Spinal cord (tissue), 10 donors: ENCODE measurements around the gene AGRN. TPM values are rescaled to one million over a fixed set of nuclear protein-coding genes. Genes with fewer than 3 reads are reported as not detected.
A peak's percentile ranks its signal among the peaks of the same experiment; 100 is the strongest.

Source experiments
- DNase-seq, 6 donors: peaks; one replicate each; pipeline versions ENCODE4 v3.0.0 to v3.0.0-alpha.2; 2013 to 2015; ENCODE audit warnings: low spot score in 6 of 6, low read depth in 4 of 6
- H3K27ac ChIP-seq: one replicate; pipeline ENCODE4 v1.5.1; 2013; ENCODE audit warnings: low read depth, low read length, control low read depth
- H3K27me3 ChIP-seq: one replicate; pipeline ENCODE4 v1.6.1; 2013; ENCODE audit warnings: low read length; ENCODE audit not compliant: control insufficient read depth, insufficient read depth
- H3K36me3 ChIP-seq: one replicate; pipeline ENCODE4 v1.6.1; 2013; ENCODE audit warnings: low read length; ENCODE audit not compliant: control insufficient read depth, insufficient read depth
- H3K4me1 ChIP-seq: one replicate; pipeline ENCODE4 v1.6.1; 2013; ENCODE audit warnings: low read length; ENCODE audit not compliant: control insufficient read depth, insufficient read depth
- H3K4me3 ChIP-seq: one replicate; pipeline ENCODE4 v1.5.1; 2013; ENCODE audit warnings: low read depth, low read length, control low read depth
- H3K9me3 ChIP-seq: one replicate; pipeline ENCODE4 v1.6.1; 2013; ENCODE audit warnings: low read length; ENCODE audit not compliant: control insufficient read depth, insufficient read depth
- WGBS: methylation state at CpG from one replicate; pipeline ENCODE4 v1.1.5; 2013; ENCODE audit warnings: missing lambda C conversion rate; ENCODE audit not compliant: insufficient coverage; 5-methylcytosine and 5-hydroxymethylcytosine counted together
- polyA plus RNA-seq, 2 donors: library from polyadenylated mRNA; unstranded; fragments of 120-200 nt; gene quantifications; one replicate each; pipeline ENCODE4 v1.2.1, GENCODE V29; 2013; ENCODE audit not compliant: insufficient read length in 2 of 2
- total RNA-seq, 2 donors: library from RNA; depleted of rRNA in 1 of 2; stranded (reverse); fragments of 120-200 nt in 1 of 2; fragments of >200 nt in 1 of 2; gene quantifications; one replicate each; pipeline versions ENCODE4 v1.2.3 to v1.2.4, GENCODE V29; 2013 to 2014
- donor health status: healthy.

Gene AGRN
- total and polyA plus RNA-seq, 4 donors = 62.8 to 280 (median 175) TPM

- H3K27ac ChIP-seq = peak overlapping the region; percentile 75
- H3K4me1 ChIP-seq = peaks cover 57% of the 10 kb centered on the region
- H3K36me3 ChIP-seq = peaks cover 31% of the 10 kb centered on the region
- no peaks in the 10 kb centered on the region for H3K9me3 ChIP-seq
- 5% methylated on average over 56 of the region's 91 CpGs for WGBS
- H3K4me3 ChIP-seq = peak overlapping the region; percentile 27
- peak in 3 of 6 donors; percentile 70 to 94 (median 92) for DNase-seq
- no peaks in the 10 kb centered on the region for H3K27me3 ChIP-seq
Measured at GRCh38 chr1:1019122-1019999, 559 bp upstream of the AGRN start.

GRCh38 chr1:1020415-1021009, 592 bp downstream of the AGRN start:
- H3K9me3 ChIP-seq = no peaks in the 10 kb centered on the region
- peak in 1 of 6 donors; percentile 51 for DNase-seq
- WGBS = 0% methylated on average over 30 of the region's 59 CpGs
- no peaks in the 10 kb centered on the region for H3K27me3 ChIP-seq
- peaks cover 42% of the 10 kb centered on the region for H3K36me3 ChIP-seq
- peaks cover 58% of the 10 kb centered on the region for H3K4me1 ChIP-seq
- H3K27ac ChIP-seq = peak overlapping the region; percentile 33
- peak overlapping the region; percentile 50 for H3K4me3 ChIP-seq

GRCh38 chr1:1021010-1021919, 1.3 kb downstream of the AGRN start:
- no peaks in the 10 kb centered on the region for H3K9me3 ChIP-seq
- peaks cover 65% of the 10 kb centered on the region for H3K4me1 ChIP-seq
- H3K27me3 ChIP-seq = no peaks in the 10 kb centered on the region
- 10% methylated on average over 23 of the region's 33 CpGs for WGBS
- peak overlapping the region; percentile 50 for H3K4me3 ChIP-seq
- DNase-seq = peak in 2 of 6 donors; percentile 74 to 78
- peaks cover 49% of the 10 kb centered on the region for H3K36me3 ChIP-seq
- peak overlapping the region; percentile 33 for H3K27ac ChIP-seq

DNA sequence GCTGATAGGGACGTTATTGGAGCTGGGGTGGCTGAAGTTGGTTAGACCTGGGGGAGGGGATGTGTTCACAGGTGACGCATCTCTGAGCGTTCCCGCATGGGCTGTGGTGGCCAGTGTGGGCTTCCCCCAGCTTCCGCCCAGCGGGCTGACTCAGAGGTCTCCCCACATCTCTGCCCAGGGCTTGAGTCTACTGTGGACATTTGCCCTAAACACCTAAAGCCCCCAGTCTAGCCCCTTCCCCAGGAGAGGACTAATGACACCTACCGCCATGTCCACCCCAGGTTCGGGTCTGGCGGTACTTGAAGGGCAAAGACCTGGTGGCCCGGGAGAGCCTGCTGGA, 2.0 kb downstream of the AGRN start:
- peaks cover 71% of the 10 kb centered on the region for H3K4me1 ChIP-seq
- no peak overlapping the region for H3K27ac ChIP-seq
- H3K27me3 ChIP-seq = no peaks in the 10 kb centered on the region
- H3K36me3 ChIP-seq = peaks cover 56% of the 10 kb centered on the region
- 100% methylated on average over 9 of the region's 10 CpGs for WGBS
- H3K4me3 ChIP-seq = no peak overlapping the region
- DNase-seq = no peak
- no peaks in the 10 kb centered on the region for H3K9me3 ChIP-seq

DNA sequence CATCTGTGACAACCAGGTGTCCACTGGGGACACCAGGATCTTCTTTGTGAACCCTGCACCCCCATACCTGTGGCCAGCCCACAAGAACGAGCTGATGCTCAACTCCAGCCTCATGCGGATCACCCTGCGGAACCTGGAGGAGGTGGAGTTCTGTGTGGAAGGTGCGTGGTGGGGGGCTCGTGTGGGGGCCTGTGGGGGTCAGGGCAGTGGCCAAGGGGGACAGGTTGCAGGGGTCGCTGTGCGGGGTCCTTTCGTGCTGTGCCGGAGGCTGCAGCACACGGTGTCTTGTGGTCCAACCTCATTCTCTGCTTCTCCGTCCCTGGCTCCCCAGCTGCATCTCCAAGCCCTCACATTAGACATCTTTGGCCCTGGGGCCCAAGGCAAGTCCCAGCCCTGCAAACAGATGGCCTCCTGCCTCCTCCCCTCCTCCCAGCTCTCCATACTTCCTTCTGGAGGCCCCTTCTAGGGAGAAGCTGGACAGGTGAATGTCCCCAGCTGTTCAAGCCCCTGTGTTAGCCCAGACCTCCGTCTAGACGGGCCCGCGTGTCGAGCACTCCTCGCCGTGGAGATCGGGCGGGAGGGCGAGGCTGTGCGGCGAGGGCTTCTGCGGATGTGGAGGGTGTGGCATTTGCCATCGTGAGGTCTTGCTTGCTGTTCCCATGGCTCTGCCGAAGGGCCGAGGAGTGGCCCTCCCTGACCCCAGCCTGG, 2.5 kb downstream of the AGRN start:
- H3K27ac ChIP-seq = no peak overlapping the region
- no peak for DNase-seq
- no peaks in the 10 kb centered on the region for H3K9me3 ChIP-seq
- H3K27me3 ChIP-seq = no peaks in the 10 kb centered on the region
- peaks cover 61% of the 10 kb centered on the region for H3K36me3 ChIP-seq
- no peak overlapping the region for H3K4me3 ChIP-seq
- H3K4me1 ChIP-seq = peaks cover 77% of the 10 kb centered on the region
- 84% methylated on average over 16 of the region's 27 CpGs for WGBS

DNA sequence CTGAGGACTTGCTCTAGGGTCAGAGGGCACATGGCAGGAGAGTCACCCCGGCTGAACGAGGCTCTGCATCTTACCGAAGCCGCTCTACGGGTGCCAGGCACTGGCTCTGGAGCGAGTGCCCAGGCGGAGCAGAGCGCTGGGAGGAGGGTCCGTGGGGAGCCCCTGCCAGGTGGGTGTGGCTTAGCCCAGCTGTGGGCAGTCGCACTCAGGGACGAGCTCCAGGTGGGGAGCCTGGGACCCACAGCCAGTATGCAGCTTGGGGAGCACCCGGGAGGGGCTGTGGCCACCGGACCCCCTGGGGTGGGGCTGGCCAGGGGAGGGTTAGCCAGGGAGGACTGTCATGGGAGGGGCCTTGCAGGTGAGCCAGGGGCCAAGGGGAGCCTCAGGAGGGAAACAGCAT, 3.8 kb downstream of the AGRN start:
- Histone ChIP-seq H3K27ac (no peak overlapping the region), H3K9me3 (no peaks in the 10 kb centered on the region), H3K36me3 (peaks cover 71% of the 10 kb centered on the region), H3K4me3 (no peak overlapping the region), H3K4me1 (peaks cover 82% of the 10 kb centered on the region), H3K27me3 (no peaks in the 10 kb centered on the region)
- 65% methylated on average over 13 of the region's 13 CpGs for WGBS
- no peak for DNase-seq

DNA sequence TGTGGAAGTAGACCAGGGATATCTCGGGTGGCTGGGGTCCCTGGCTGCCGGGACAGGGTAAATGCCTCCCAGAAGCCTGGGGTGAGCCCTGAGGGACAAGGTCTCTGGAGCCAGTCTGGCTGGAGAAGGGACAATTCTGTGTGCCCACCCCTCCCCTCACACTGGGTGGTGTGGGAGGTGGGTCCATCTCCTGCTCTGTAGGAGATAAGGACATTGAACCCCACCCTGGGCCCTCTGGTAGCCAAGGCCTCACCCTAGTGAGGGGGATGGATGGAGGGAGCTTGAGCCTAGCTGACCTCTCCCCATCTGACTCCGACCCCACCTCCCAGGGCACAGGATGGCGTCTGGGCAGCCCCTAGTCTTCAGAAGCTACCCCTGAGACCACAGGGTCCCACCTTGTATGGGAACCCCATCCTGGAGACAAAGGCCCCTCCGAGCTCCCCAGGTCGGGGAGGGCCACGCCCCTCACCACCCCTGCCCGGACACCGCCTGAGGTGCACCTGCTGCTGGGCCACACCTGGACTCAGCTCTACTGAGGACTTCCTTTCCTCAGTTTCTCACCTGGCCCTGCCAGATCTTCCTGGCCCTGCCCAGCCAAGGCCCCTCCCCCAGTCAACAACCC, 4.3 kb downstream of the AGRN start:
- Histone ChIP-seq H3K27me3 (no peaks in the 10 kb centered on the region), H3K4me3 (no peak overlapping the region), H3K27ac (peak overlapping the region; percentile 71), H3K4me1 (peaks cover 76% of the 10 kb centered on the region), H3K9me3 (no peaks in the 10 kb centered on the region), H3K36me3 (peaks cover 74% of the 10 kb centered on the region)
- DNase-seq = no peak
- WGBS = 80% methylated on average over 9 of the region's 9 CpGs

DNA sequence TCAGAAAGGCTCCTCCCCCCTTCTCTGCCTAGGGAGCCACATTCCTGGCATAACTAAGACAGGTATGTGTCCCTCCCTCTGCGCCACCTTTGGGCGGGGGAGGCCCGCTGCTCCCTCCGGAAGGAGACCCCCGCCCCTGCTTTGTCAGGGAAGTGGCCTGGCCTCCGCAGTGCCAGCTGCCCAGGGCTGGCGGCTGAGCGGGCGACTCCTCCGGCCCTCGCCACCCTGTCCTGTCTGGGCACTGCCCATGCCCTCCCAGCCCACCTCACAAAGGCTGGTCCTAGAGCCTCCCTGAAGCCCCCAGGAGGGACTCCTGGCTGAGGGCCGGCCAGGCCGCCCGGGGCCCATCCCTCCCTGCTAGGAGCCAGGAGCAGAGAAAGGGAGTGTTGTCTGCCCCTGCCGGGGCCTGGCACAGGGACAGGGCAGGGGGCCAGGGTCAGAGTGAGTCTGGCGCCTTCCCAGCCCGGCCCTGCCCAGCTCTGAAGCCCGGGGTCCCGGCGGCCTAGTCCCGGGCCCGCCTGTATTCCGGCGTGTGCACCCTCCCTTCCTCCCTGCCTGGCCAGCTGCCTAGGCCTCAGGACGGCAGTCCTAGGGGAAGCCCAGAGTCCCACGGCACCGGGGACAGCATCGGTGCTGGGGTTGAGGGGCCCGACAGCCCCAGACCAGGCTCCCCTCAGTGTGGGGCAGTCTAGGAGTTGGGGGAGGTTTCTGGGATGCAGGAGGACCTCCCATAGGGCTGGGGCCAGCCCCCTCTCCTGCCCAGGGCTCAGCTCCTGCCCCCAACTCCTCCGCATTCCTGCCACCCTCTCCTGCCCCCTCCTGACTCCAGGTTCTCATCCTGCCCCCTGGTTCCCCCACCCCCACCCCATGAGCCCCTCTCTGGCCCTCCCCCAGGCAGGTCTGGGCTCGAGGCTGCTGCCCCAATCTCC, 5.1 kb downstream of the AGRN start:
- peak overlapping the region; percentile 71 for H3K27ac ChIP-seq
- H3K4me3 ChIP-seq = no peak overlapping the region
- WGBS = 32% methylated on average over 23 of the region's 31 CpGs
- H3K9me3 ChIP-seq = no peaks in the 10 kb centered on the region
- DNase-seq = peak in 2 of 6 donors; percentile 46 to 77
- H3K27me3 ChIP-seq = no peaks in the 10 kb centered on the region
- peaks cover 76% of the 10 kb centered on the region for H3K4me1 ChIP-seq
- H3K36me3 ChIP-seq = peaks cover 74% of the 10 kb centered on the region
